ENCODE data around the gene AKAP13.

Gene AKAP13

GRCh38 chr15:85404176-85404917 lies 23.9 kb downstream of the AKAP13 start:
- TF ChIP-seq CTCF (IDR thresholded peaks at IDR 0.05) = no peak

- no peak for TF ChIP-seq CTCF (IDR thresholded peaks at IDR 0.05)
These were observed 24.8 kb downstream of the AKAP13 start for GRCh38 chr15:85404918-85405866.

- no peak for TF ChIP-seq CTCF (IDR thresholded peaks at IDR 0.05)
These were observed 26.5 kb downstream of the AKAP13 start for GRCh38 chr15:85406916-85407315.

GRCh38 chr15:85407421-85408269 lies 27.2 kb downstream of the AKAP13 start:
- TF ChIP-seq CTCF (IDR thresholded peaks at IDR 0.05) = no peak

GRCh38 chr15:85408270-85408746 lies 27.9 kb downstream of the AKAP13 start:
- no peak for TF ChIP-seq CTCF (IDR thresholded peaks at IDR 0.05)

- TF ChIP-seq CTCF (IDR thresholded peaks at IDR 0.05) = no peak
These were observed 31.7 kb downstream of the AKAP13 start for GRCh38 chr15:85412066-85412465.
